WTC11 (cell line): ENCODE data around the gene CCDC74B. TPM values are rescaled to one million over a fixed set of nuclear protein-coding genes. Genes with fewer than 3 reads are reported as not detected.
"Not testable (repeated sequence)": the region's sequence is repeated elsewhere in the genome, so short reads cannot be mapped to it uniquely, and the experiment has no call there.

Experiments used
- ATAC-seq: fragments of 200-7000 bp; cut with Tn5 transposase; 2 replicates; pipeline ENCODE4 v1.10.0; 2021; ENCODE audit warnings: mild to moderate bottlenecking, moderate library complexity
- CTCF ChIA-PET: fragments of 300-600 bp; sonication (Branson Sonifier 250); formaldehyde crosslinking; loops from one replicate; lab custom pipeline; 2021; ENCODE audit warnings: antibody characterized with exemption; lab: Charles Lee
- POLR2A ChIA-PET: fragments of 350-600 bp; sonication (Branson Sonifier 250); formaldehyde crosslinking; loops from one replicate; lab custom pipeline; 2021; ENCODE audit warnings: antibody characterized with exemption; lab: Charles Lee
- DNase-seq: peaks from one replicate; pipeline ENCODE4 v3.0.0; 2021; ENCODE audit warnings: low spot score
- H3K27ac Mint-ChIP-seq: 2 replicates; pipeline ENCODE4 v1.8.0; 2021; ENCODE audit warnings: mixed read lengths
- H3K27me3 Mint-ChIP-seq: 2 replicates; pipeline ENCODE4 v1.8.0; 2021; ENCODE audit warnings: low read depth, mild to moderate bottlenecking, moderate library complexity, mixed read lengths
- H3K36me3 Mint-ChIP-seq: 2 replicates; pipeline ENCODE4 v1.8.0; 2021; ENCODE audit warnings: mixed read lengths
- H3K4me1 Mint-ChIP-seq: 2 replicates; pipeline ENCODE4 v1.8.0; 2022; ENCODE audit warnings: mixed read lengths
- H3K4me3 Mint-ChIP-seq: 2 replicates; pipeline ENCODE4 v1.8.0; 2021; ENCODE audit warnings: mild to moderate bottlenecking, moderate library complexity, mixed read lengths
- H3K9me3 Mint-ChIP-seq: 2 replicates; pipeline ENCODE4 v1.8.0; 2021; ENCODE audit warnings: mixed read lengths
- ESRRA ChIP-seq: sonication (generic); formaldehyde crosslinking; IDR thresholded peaks from 2 replicates; pipeline ENCODE4 v1.8.1; 2022; ENCODE audit warnings: mild to moderate bottlenecking, missing genetic modification reagents, borderline replicate concordance
- total RNA-seq: library from RNA; stranded (reverse); gene quantifications from 3 replicates; pipeline ENCODE4 v1.2.3, GENCODE V29; 2021

Gene CCDC74B
- total RNA-seq, 1 experiment from 2014 or later: 5.4 TPM

- H3K4me1 Mint-ChIP-seq, POLR2A ChIA-PET, H3K4me3 Mint-ChIP-seq: not testable (repeated sequence)
- DNase-seq: peak; percentile 14
- peak; percentile 60 for ATAC-seq
- peak overlapping the region; percentile 88 for H3K27ac Mint-ChIP-seq
- peak; percentile 87; the same call in 1 of the 2 replicates for TF ChIP-seq ESRRA
- TF ChIP-seq, all 79 proteins: peak for 1; not testable (repeated sequence) for 78
- H3K27me3 Mint-ChIP-seq, H3K9me3 Mint-ChIP-seq, H3K36me3 Mint-ChIP-seq, CTCF ChIA-PET: not testable (repeated sequence)
These were observed 42.1 kb downstream of the CCDC74B start for GRCh38 chr2:130102597-130103363.

Other genes with a start within 250 kb of the CCDC74B start
- gene RAB6C, start 165.4 kb downstream of the CCDC74B start, total RNA-seq: 0.07 to 0.09 TPM (median 0.07 TPM) in 3 replicates
- 10.5 to 13.6 TPM (median 13.3 TPM) in 3 replicates for gene POTEF, start 15.9 kb downstream of the CCDC74B start, total RNA-seq
- 76.7 to 95.8 TPM (median 81.1 TPM) in 3 replicates for gene SMPD4, start 36.5 kb upstream of the CCDC74B start, total RNA-seq
- 183 to 225 TPM (median 220 TPM) in 3 replicates for gene MZT2B, start 37.1 kb upstream of the CCDC74B start, total RNA-seq
- 0.18 TPM in 1 of 3 replicates, not detected in the others for gene TUBA3E, start 53.3 kb upstream of the CCDC74B start, total RNA-seq
- gene IMP4, start 197.8 kb upstream of the CCDC74B start, total RNA-seq: 80.4 to 89.2 TPM (median 85.2 TPM) in 3 replicates
- 15.7 to 21.8 TPM (median 21.0 TPM) in 3 replicates for gene PTPN18, start 210.9 kb upstream of the CCDC74B start, total RNA-seq